Astrocyte (in vitro differentiated cells and primary cell): Measurements from ENCODE around the gene CCDC175. TPM values are rescaled to one million over a fixed set of nuclear protein-coding genes. Genes with fewer than 3 reads are reported as not detected.
A peak's percentile ranks its signal among the peaks of the same experiment; 100 is the strongest.

ENCODE experiments used
- DNase-seq: peaks from one replicate; pipeline ENCODE4 v3.0.0-alpha.2; 2010; ENCODE audit warnings: low read depth
- FAIRE-seq: peaks from 2 replicates; lab custom pipeline; 2011; peaks lifted over from hg19 to GRCh38; lab: Jason Lieb, UNC
- H2AFZ ChIP-seq: 2 replicates; pipeline ENCODE4 v1.6.0; 2012; ENCODE audit warnings: low read depth, low read length, inconsistent platforms
- H3K27ac ChIP-seq: 2 replicates; pipeline ENCODE4 v1.5.1; 2011; ENCODE audit warnings: low read depth, low read length, inconsistent platforms
- H3K27me3 ChIP-seq: 2 replicates; pipeline ENCODE4 v1.6.0; 2011; ENCODE audit warnings: low read length, inconsistent platforms; ENCODE audit not compliant: insufficient read depth
- H3K36me3 ChIP-seq: 2 replicates; pipeline ENCODE4 v1.5.1; 2011; ENCODE audit warnings: low read length, inconsistent platforms; ENCODE audit not compliant: insufficient read depth
- H3K4me1 ChIP-seq: 2 replicates; pipeline ENCODE4 v1.5.1; 2011; ENCODE audit warnings: low read length, inconsistent platforms; ENCODE audit not compliant: insufficient read depth
- H3K4me2 ChIP-seq: 2 replicates; pipeline ENCODE4 v1.6.0; 2012; ENCODE audit warnings: low read length, inconsistent platforms
- H3K4me3 ChIP-seq: 2 replicates; pipeline ENCODE4 v1.5.1; 2011; ENCODE audit warnings: low read depth, mild to moderate bottlenecking, low read length, inconsistent platforms; ENCODE audit not compliant: insufficient read depth
- H3K79me2 ChIP-seq: 2 replicates; pipeline ENCODE4 v1.6.0; 2012; ENCODE audit warnings: mild to moderate bottlenecking, low read length, inconsistent platforms; ENCODE audit not compliant: insufficient read depth
- H3K9ac ChIP-seq: 2 replicates; pipeline ENCODE4 v1.6.0; 2012; ENCODE audit warnings: mild to moderate bottlenecking, low read length, inconsistent platforms
- H3K9me3 ChIP-seq: 2 replicates; pipeline ENCODE4 v1.5.1; 2012; ENCODE audit warnings: low read depth, mild to moderate bottlenecking, low read length, inconsistent platforms; ENCODE audit not compliant: insufficient read depth
- H4K20me1 ChIP-seq: 2 replicates; pipeline ENCODE4 v1.6.0; 2012; ENCODE audit warnings: low read length, inconsistent platforms; ENCODE audit not compliant: insufficient read depth
- H3K27ac Mint-ChIP-seq: one replicate; pipeline ENCODE4 v1.8.0; 2021; ENCODE audit warnings: mild to moderate bottlenecking, mixed read lengths; ENCODE audit not compliant: unreplicated experiment
- H3K27me3 Mint-ChIP-seq: one replicate; pipeline ENCODE4 v1.8.0; 2021; ENCODE audit warnings: low read depth, mixed read lengths; ENCODE audit not compliant: unreplicated experiment
- H3K36me3 Mint-ChIP-seq: one replicate; pipeline ENCODE4 v1.8.0; 2021; ENCODE audit warnings: low read depth, mixed read lengths; ENCODE audit not compliant: unreplicated experiment
- H3K4me1 Mint-ChIP-seq: one replicate; pipeline ENCODE4 v1.8.0; 2021; ENCODE audit warnings: low read depth, mixed read lengths; ENCODE audit not compliant: unreplicated experiment
- H3K4me3 Mint-ChIP-seq: one replicate; pipeline ENCODE4 v1.8.0; 2021; ENCODE audit warnings: mild to moderate bottlenecking, moderate library complexity, mixed read lengths; ENCODE audit not compliant: unreplicated experiment
- H3K9me3 Mint-ChIP-seq: one replicate; pipeline ENCODE4 v1.8.0; 2021; ENCODE audit warnings: mild to moderate bottlenecking, mixed read lengths; ENCODE audit not compliant: unreplicated experiment
- CTCF ChIP-seq: IDR thresholded peaks from 2 replicates; pipeline ENCODE4 v1.5.1; 2011; ENCODE audit warnings: low read depth, mild to moderate bottlenecking, inconsistent platforms, low read length, moderate library complexity; ENCODE audit not compliant: insufficient read depth
- EZH2 ChIP-seq: IDR thresholded peaks from 2 replicates; pipeline ENCODE4 v1.6.1; 2012; ENCODE audit warnings: mild to moderate bottlenecking, low read length, inconsistent platforms; ENCODE audit not compliant: insufficient read depth
- total RNA-seq: library from RNA; stranded (reverse); gene quantifications from 2 replicates; pipeline ENCODE4 v1.2.1, GENCODE V29; 2021

The CCDC175 gene
- total RNA-seq, 1 donor from 2014 or later, result not detected

- Histone ChIP-seq H3K4me3 (no peak overlapping the region), H3K9ac (no peak overlapping the region), H2AFZ (no peak overlapping the region), H3K79me2 (peaks cover 2% of the 10 kb centered on the region), H3K27ac (peak overlapping the region; percentile 78), H3K9me3 (no peaks in the 10 kb centered on the region), H3K4me2 (no peak overlapping the region), H3K27me3 (no peaks in the 10 kb centered on the region), H4K20me1 (no peaks in the 10 kb centered on the region), H3K4me1 (peaks cover 9% of the 10 kb centered on the region), H3K36me3 (peaks cover 20% of the 10 kb centered on the region)
- no peaks in the 10 kb centered on the region for H3K9me3 Mint-ChIP-seq
- no peaks in the 10 kb centered on the region for H3K27me3 Mint-ChIP-seq
- FAIRE-seq (no peak), DNase-seq (peak; percentile 75)
- no peak overlapping the region for H3K27ac Mint-ChIP-seq
- no peak for TF ChIP-seq CTCF
- TF ChIP-seq EZH2, result no peak
- H3K4me3 Mint-ChIP-seq, result no peak overlapping the region
- H3K36me3 Mint-ChIP-seq, result peaks cover 43% of the 10 kb centered on the region
- peaks cover 10% of the 10 kb centered on the region for H3K4me1 Mint-ChIP-seq
Observed at GRCh38 chr14:59455411-59455810, 121.2 kb downstream of the CCDC175 start.

Other genes with a start within 250 kb of the CCDC175 start
- gene GPR135, start 111.4 kb downstream of the CCDC175 start, total RNA-seq, result 6.2 and 6.7 TPM in 2 replicates
- gene L3HYPDH, start 92.4 kb downstream of the CCDC175 start, total RNA-seq, result 57.2 and 62.8 TPM in 2 replicates
- 68.8 and 74.6 TPM in 2 replicates for gene JKAMP, start 92.3 kb downstream of the CCDC175 start, total RNA-seq